ENCODE data around the gene PLD5.
"Not testable (repeated sequence)": the region's sequence is repeated elsewhere in the genome, so short reads cannot be mapped to it uniquely, and the experiment has no call there.

DNA sequence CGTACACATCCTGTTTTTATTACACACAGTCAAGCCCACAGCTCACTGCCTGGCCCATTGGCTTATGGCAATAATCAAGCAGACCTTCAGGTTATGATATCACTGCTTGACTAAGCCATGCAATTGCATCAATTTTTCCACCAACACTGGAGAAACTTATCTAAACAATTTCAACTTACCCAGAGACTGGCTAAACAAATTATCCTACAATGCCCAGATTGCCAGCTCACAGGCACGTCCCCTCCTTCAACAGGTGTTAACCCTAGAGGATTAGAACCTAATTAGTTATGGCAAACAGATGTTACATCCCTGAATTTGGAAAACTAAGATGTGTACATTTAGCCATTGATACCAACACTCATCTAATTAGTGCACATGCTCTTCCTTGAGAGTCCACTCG, 310.0 kb downstream of the PLD5 start:
- TF ChIP-seq MYC (IDR thresholded peaks at IDR 0.05; ENCODE audit: low read depth, low read length); EZH2 (IDR thresholded peaks at IDR 0.05; ENCODE audit: borderline replicate concordance, low read depth, low read length, severe bottlenecking); POLR2AphosphoS5 (IDR thresholded peaks at IDR 0.05; ENCODE audit: insufficient read depth, low read depth, low read length); POLR2A (IDR thresholded peaks at IDR 0.05; ENCODE audit: low read depth, low read length): not testable (repeated sequence)
- TF ChIP-seq, protein P1, sequence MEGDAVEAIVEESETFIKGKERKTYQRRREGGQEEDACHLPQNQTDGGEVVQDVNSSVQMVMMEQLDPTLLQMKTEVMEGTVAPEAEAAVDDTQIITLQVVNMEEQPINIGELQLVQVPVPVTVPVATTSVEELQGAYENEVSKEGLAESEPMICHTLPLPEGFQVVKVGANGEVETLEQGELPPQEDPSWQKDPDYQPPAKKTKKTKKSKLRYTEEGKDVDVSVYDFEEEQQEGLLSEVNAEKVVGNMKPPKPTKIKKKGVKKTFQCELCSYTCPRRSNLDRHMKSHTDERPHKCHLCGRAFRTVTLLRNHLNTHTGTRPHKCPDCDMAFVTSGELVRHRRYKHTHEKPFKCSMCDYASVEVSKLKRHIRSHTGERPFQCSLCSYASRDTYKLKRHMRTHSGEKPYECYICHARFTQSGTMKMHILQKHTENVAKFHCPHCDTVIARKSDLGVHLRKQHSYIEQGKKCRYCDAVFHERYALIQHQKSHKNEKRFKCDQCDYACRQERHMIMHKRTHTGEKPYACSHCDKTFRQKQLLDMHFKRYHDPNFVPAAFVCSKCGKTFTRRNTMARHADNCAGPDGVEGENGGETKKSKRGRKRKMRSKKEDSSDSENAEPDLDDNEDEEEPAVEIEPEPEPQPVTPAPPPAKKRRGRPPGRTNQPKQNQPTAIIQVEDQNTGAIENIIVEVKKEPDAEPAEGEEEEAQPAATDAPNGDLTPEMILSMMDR (IDR thresholded peaks at IDR 0.05; ENCODE audit: extremely low read depth in 1 of 2, insufficient read depth in 1 of 2, low read depth in 1 of 2, low read length in 2 of 2): not testable (repeated sequence)

Measured in endothelial cell of umbilical vein (primary cell).